Fibroblast of lung (primary cell): ENCODE results near the gene NUMBL.

Experiments used
- CTCF ChIP-seq, 2 donors: IDR thresholded peaks in 1 of 2; conservative IDR thresholded peaks in 1 of 2; 1 replicate in 1 of 2; 2 replicates in 1 of 2; pipeline ENCODE4 v1.5.1; 2011 to 2012; ENCODE audit warnings: low read length in 2 of 2, control low read depth in 1 of 2, inconsistent platforms in 1 of 2, low read depth in 1 of 2, mild to moderate bottlenecking in 1 of 2
- EZH2 ChIP-seq: IDR thresholded peaks from 2 replicates; pipeline ENCODE4 v1.5.1; 2012; ENCODE audit warnings: low read length, control low read depth, mild to moderate bottlenecking; ENCODE audit errors: missing control alignments

GRCh38 chr19:40685016-40685526, 5.4 kb downstream of the NUMBL start:
- TF ChIP-seq CTCF (conservative IDR thresholded peaks at IDR 0.05 in 1 of 2, IDR thresholded peaks at IDR 0.05 in 1 of 2; ENCODE audit: low read depth in 1 of 2, low read length in 2 of 2) (no peak), EZH2 (no peak)
